Stimulated activated CD4-positive, alpha-beta T cell treated with anti-CD3 and anti-CD28 coated beads, Interleukin-2, amount 100 ng/mL, for 4 hours (primary cell): ENCODE measurements around the gene ZNF101.
"Not testable (repeated sequence)": the region's sequence is repeated elsewhere in the genome, so short reads cannot be mapped to it uniquely, and the experiment has no call there.

Experiments used
- DNase-seq: peaks from one replicate; pipeline ENCODE4 v3.0.0-alpha.2; 2020; ENCODE audit warnings: low read depth

Gene ZNF101

GRCh38 chr19:19661675-19662251, 6.9 kb upstream of the ZNF101 start:
- DNase-seq: no peak

GRCh38 chr19:19662344-19662743, 6.3 kb upstream of the ZNF101 start:
- no peak for DNase-seq

- no peak for DNase-seq
Measured at GRCh38 chr19:19662871-19663255, 5.8 kb upstream of the ZNF101 start.

GRCh38 chr19:19663256-19664120, 5.2 kb upstream of the ZNF101 start, which contains the start of gene ATP13A1:
Gene ATP13A1, minus strand, starts transcription at chr19:19663676. Its CDS starts 10 bp downstream, at chr19:19663666.
- peak; percentile 92 for DNase-seq

- DNase-seq: not testable (repeated sequence)
Measured at GRCh38 chr19:19665420-19665948, 3.2 kb upstream of the ZNF101 start.

- DNase-seq: no peak
Measured at GRCh38 chr19:19670070-19670551, 1.5 kb downstream of the ZNF101 start.

GRCh38 chr19:19672816-19673215, 4.2 kb downstream of the ZNF101 start:
- no peak for DNase-seq

GRCh38 chr19:19674315-19674714, 5.7 kb downstream of the ZNF101 start:
- no peak for DNase-seq

GRCh38 chr19:19677579-19677978, 8.9 kb downstream of the ZNF101 start:
- DNase-seq: no peak

- DNase-seq: no peak
Measured at GRCh38 chr19:19679176-19680073, 10.8 kb downstream of the ZNF101 start.

- DNase-seq: not testable (repeated sequence)
Measured at GRCh38 chr19:19686119-19686518, 17.5 kb downstream of the ZNF101 start.

- no peak for DNase-seq
Measured at GRCh38 chr19:19686580-19686979, 17.9 kb downstream of the ZNF101 start.

- DNase-seq: no peak
Measured at GRCh38 chr19:19687090-19687489, 18.5 kb downstream of the ZNF101 start.

- DNase-seq: not testable (repeated sequence)
Measured at GRCh38 chr19:19689023-19689422, 20.4 kb downstream of the ZNF101 start.

- no peak for DNase-seq
Measured at GRCh38 chr19:19691683-19692082, 23.0 kb downstream of the ZNF101 start.

GRCh38 chr19:19696386-19696785, 27.7 kb downstream of the ZNF101 start:
- no peak for DNase-seq

- no peak for DNase-seq
Measured at GRCh38 chr19:19697589-19697988, 28.9 kb downstream of the ZNF101 start.

GRCh38 chr19:19700493-19700892, 31.9 kb downstream of the ZNF101 start:
- DNase-seq: not testable (repeated sequence)

- DNase-seq: no peak
Measured at GRCh38 chr19:19704836-19705235, 36.2 kb downstream of the ZNF101 start.

GRCh38 chr19:19710506-19710905, 41.9 kb downstream of the ZNF101 start:
- no peak for DNase-seq

- no peak for DNase-seq
Measured at GRCh38 chr19:19711306-19711933, 42.8 kb downstream of the ZNF101 start.
